ENCODE results near the gene OR51L1. TPM values are rescaled to one million over a fixed set of nuclear protein-coding genes. Genes with fewer than 3 reads are reported as not detected.

Gene OR51L1
- total RNA-seq, 1 donor from 2014 or later: not detected

DNA sequence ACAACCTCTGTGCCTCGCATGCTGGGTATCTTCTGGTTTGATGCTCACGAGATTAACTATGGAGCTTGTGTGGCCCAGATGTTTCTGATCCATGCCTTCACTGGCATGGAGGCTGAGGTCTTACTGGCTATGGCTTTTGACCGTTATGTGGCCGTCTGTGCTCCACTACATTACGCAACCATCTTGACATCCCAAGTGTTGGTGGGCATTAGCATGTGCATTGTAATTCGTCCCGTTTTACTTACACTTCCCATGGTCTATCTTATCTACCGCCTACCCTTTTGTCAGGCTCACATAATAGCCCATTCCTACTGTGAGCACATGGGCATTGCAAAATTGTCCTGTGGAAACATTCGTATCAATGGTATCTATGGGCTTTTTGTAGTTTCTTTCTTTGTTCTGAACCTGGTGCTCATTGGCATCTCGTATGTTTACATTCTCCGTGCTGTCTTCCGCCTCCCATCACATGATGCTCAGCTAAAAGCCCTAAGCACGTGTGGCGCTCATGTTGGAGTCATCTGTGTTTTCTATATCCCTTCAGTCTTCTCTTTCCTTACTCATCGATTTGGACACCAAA lies 52.2 kb downstream of the OR51L1 start:
- no peak for DNase-seq (ENCODE audit: low read depth)

Other genes with a start within 250 kb of the OR51L1 start
- gene OR51F1, start 224.9 kb upstream of the OR51L1 start, total RNA-seq: not detected in 2 replicates
- gene OR52R1, start 190.5 kb upstream of the OR51L1 start, total RNA-seq: not detected in 2 replicates
- not detected in 2 replicates for gene OR51F2, start 173.5 kb upstream of the OR51L1 start, total RNA-seq
- gene OR51S1, start 145.6 kb upstream of the OR51L1 start, total RNA-seq: not detected in 2 replicates
- gene OR51T1, start 113.0 kb upstream of the OR51L1 start, total RNA-seq: not detected in 2 replicates
- not detected in 2 replicates for gene OR51A7, start 91.1 kb upstream of the OR51L1 start, total RNA-seq
- not detected in 2 replicates for gene OR51G2, start 75.5 kb upstream of the OR51L1 start, total RNA-seq
- not detected in 2 replicates for gene OR51G1, start 70.5 kb upstream of the OR51L1 start, total RNA-seq
- gene OR51A4, start 47.2 kb upstream of the OR51L1 start, total RNA-seq: not detected in 2 replicates
- not detected in 2 replicates for gene OR51A2, start 39.1 kb upstream of the OR51L1 start, total RNA-seq
- not detected in 2 replicates for gene OR52J3, start 51.7 kb downstream of the OR51L1 start, total RNA-seq
- not detected in 2 replicates for gene OR52E2, start 64.8 kb downstream of the OR51L1 start, total RNA-seq
- gene OR52E1, start 74.7 kb downstream of the OR51L1 start, total RNA-seq: not detected in 2 replicates
- gene OR52A5, start 143.5 kb downstream of the OR51L1 start, total RNA-seq: not detected in 2 replicates
- not detected in 2 replicates for gene OR52A1, start 159.9 kb downstream of the OR51L1 start, total RNA-seq
- not detected in 2 replicates for gene OR51V1, start 205.8 kb downstream of the OR51L1 start, total RNA-seq
- not detected in 2 replicates for gene HBB, start 232.2 kb downstream of the OR51L1 start, total RNA-seq
- gene HBD, start 239.6 kb downstream of the OR51L1 start, total RNA-seq: not detected in 2 replicates